22Rv1 (cell line): Measurements from ENCODE around the gene L2HGDH.

Experiments used
- H3K27ac ChIP-seq: fragments of 450-650 bp; 2 replicates; pipeline ENCODE4 v1.5.1; 2017
- CTCF ChIP-seq: fragments of 450-650 bp; IDR thresholded peaks from 2 replicates; pipeline ENCODE4 v1.5.1; 2017; ENCODE audit warnings: mild to moderate bottlenecking
- ZFX ChIP-seq: fragments of 450-650 bp; IDR thresholded peaks from 2 replicates; pipeline ENCODE4 v1.6.1; 2017; ENCODE audit warnings: antibody characterized with exemption, borderline replicate concordance

The L2HGDH gene

GRCh38 chr14:50344876-50345563, 33.0 kb upstream of the L2HGDH start:
- H3K27ac ChIP-seq: no peak overlapping the region
- TF ChIP-seq CTCF (no peak), ZFX (no peak)

DNA sequence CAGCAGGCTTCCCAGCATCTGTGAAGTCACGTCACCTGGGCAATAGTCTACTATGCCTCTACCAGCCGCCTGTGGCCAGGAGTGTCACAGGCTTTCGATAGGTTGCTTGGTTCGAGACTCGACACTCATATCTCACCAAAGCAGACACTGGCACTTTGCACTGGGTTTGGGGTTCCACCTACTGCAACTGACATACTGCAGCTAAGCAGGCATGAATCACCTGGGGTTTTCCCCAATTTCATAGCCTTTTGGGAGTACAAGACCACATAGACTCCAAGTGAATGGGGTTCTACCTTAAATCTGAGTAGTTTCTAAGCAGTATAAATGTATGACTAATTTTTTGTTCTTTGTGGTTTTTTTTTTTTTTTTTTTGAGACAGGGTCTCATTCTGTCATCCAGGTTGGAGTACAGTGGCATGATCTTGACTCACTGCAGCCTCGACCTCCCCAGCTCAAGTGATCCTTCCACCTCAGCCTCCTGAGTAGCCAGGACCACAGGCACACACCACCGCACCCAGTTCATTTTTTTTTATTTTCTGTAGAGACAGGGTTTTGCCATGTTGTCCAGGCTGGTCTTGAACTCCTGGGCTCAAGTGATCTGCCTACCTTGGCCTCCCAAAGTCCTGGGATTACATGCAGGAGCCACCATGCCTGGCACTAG, 32.2 kb upstream of the L2HGDH start:
- TF ChIP-seq CTCF (no peak), ZFX (no peak)
- H3K27ac ChIP-seq: no peak overlapping the region

GRCh38 chr14:50343434-50343833, 31.4 kb upstream of the L2HGDH start:
- H3K27ac ChIP-seq: no peak overlapping the region
- TF ChIP-seq ZFX (no peak), CTCF (no peak)

GRCh38 chr14:50342221-50343078, 30.4 kb upstream of the L2HGDH start:
- TF ChIP-seq CTCF (peak; percentile 29), ZFX (no peak)
- H3K27ac ChIP-seq: no peak overlapping the region

DNA sequence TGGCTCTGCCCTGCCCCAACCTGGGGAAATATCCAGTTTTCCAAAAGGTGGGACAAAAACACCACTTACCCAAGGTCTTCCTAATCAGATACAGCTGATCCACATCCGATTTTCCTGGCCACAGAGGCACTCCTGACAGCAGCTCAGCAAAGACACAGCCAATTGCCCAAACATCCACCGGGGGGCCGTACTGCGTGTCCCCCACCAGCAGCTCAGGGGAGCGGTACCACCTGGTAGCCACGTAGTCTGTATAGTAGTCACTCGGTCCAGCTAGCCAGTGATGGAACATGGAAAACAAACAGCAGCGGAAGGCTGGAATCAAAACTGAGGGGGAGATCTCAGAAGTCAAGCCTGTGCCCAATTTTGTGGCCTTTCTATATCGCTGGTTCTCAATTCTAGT, 28.9 kb upstream of the L2HGDH start:
- H3K27ac ChIP-seq: no peak overlapping the region
- TF ChIP-seq ZFX: no peak
- peak; percentile 17; the same call in 1 of the 2 replicates for TF ChIP-seq CTCF

DNA sequence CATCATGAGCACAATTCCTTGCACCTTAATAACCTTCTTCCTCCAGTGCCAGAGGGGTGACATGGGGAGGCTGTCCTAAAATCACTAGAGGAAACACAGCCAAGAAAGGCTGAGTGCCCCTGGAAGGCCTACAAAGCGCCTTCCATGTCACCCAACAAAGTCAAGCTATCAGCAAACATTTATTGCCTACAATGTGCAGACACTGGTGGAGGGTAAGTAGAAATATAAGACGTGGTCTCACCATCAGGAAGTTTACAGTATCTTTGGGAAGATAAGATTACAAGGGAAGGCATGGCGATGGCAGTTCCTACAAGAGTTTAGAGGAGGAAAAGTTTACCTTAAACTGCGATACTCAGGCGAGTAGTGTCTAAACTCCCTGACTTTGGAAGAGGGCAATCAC, 28.0 kb upstream of the L2HGDH start:
- TF ChIP-seq ZFX (no peak), CTCF (no peak)
- H3K27ac ChIP-seq: no peak overlapping the region
